A549 treated with GW870086 at 1 μM for 4 hours (cell line): ENCODE measurements around the gene LRFN2. TPM values are rescaled to one million over a fixed set of nuclear protein-coding genes. Genes with fewer than 3 reads are reported as not detected.

Experiments
- total RNA-seq: library from RNA; stranded (reverse); fragments of 200-300 nt; extraction: Qiagen RNA extraction; gene quantifications from 5 replicates; pipeline ENCODE4 v1.2.3, GENCODE V29; 2022; ENCODE audit warnings: low read depth

The LRFN2 gene
- not detected in 5 replicates for total RNA-seq

GRCh38 chr6:40587240-40588069 lies at the start of gene LRFN2:
TSS of gene LRFN2 (minus strand) at chr6:40587364.

